Measurements from ENCODE around the gene PIR.

DNA sequence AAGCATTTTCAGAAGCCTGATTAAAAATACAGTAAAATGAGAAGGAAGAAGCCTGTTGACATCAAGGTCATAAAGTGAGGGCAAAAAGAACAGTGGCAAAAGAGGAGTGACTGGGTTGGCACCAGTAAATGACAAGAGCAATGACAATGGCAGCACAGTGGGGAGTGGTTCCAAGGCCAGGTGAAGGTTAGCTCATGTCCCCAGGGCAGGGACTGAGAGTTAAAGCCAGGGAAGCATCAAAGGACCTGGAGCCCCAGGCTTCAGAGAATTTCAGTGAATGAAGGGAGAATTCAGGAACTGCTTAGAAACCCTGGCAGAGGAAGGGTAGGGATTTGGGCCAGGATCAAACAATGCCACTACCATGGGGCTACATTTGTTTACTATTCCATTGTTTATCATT, 149.0 kb downstream of the PIR start:
- TF ChIP-seq EZH2 (IDR thresholded peaks at IDR 0.05; ENCODE audit: borderline replicate concordance, low read depth, low read length, severe bottlenecking) (no peak), CTCF (IDR thresholded peaks at IDR 0.05; ENCODE audit: borderline replicate concordance, extremely low read depth, low read length, poor library complexity, severe bottlenecking) (no peak)
